GM19239 (cell line): Measurements from ENCODE around the gene ANKRD36.
"Not testable (repeated sequence)": the region's sequence is repeated elsewhere in the genome, so short reads cannot be mapped to it uniquely, and the experiment has no call there.

Experiments used
- DNase-seq: peaks from one replicate; pipeline ENCODE4 v3.0.0; 2011; ENCODE audit warnings: low spot score; ENCODE audit not compliant: insufficient read length
- FAIRE-seq: peaks from 2 replicates; lab custom pipeline; 2011; peaks lifted over from hg19 to GRCh38; lab: Jason Lieb, UNC

The ANKRD36 gene

DNA sequence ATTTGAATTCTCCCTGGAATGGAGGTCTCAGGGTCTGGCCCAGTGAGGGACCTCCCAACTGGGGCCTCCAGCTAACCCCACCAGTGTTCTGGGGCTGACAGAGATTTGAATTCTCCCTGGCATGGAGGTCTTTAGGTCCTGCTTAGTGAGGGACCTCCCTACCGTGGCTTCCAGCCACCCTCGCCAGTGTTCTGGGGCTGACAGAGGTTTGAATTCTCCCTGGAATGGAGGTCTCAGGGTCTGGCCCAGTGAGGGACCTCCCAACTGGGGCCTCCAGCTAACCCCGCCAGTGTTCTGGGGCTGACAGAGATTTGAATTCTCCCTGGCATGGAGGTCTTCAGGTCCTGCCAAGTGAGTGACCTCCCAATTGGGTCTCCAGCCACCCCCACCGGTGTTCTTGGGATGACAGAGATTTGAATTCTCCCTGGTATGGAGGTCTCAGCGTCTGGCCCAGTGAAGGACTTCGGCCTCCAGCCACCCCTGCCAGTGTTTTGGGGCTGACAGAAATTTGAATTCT lies 155.2 kb downstream of the ANKRD36 start:
- not testable (repeated sequence) for DNase-seq, FAIRE-seq

DNA sequence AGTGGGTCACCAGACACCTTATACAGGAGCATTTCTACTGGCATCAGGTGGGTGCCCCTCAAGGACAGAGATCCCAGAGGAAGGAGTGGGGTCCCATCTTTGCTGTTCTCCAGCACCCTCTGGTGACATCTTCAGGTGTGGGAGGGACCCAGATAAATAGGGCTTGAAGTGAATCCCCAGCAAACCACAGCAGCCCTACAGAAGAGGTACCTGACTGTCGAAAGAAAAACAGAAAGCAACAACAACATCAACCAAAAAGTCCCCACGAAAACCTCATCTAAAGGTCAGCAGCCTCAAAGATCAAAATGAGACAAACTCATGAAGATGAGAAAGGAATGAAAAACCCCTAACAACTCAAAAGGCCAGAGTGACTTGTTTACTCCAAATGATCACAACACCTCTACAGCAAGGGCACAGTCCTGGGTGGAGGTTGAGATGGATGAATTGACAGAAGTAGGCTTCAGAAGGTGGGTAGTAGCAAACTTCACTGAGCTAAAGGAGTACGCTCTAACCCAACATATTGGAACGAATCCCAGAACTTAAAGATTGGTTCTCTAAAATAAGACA lies 163.4 kb downstream of the ANKRD36 start:
- DNase-seq, FAIRE-seq: not testable (repeated sequence)

GRCh38 chr2:97285187-97285586 lies 172.2 kb downstream of the ANKRD36 start:
- FAIRE-seq, DNase-seq: not testable (repeated sequence)

- not testable (repeated sequence) for FAIRE-seq, DNase-seq
These were observed 180.7 kb downstream of the ANKRD36 start for GRCh38 chr2:97293687-97294086.
